Measurements from ENCODE around the gene AVEN.

AVEN gene

GRCh38 chr15:34043391-34043790 is 4.4 kb upstream of the AVEN start:
- H2AFZ ChIP-seq (ENCODE audit: low read length): no peak overlapping the region

DNA sequence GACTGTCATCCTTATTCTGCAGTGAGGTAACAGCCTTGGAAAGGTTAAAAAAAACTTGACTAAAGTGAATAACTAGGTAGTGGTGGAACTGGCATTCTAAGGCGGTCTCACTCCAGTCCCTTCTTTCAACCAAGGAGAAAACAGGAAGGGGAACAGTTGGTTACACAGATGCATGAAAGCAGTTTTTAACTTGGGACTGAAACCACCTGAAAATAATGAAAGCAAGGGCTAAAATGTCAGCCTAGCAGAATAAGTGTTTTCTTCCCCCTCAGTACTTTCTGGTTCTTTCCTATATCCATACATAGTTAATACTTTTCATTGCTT is 748 bp upstream of the AVEN start:
- H3K9ac ChIP-seq (ENCODE audit: low read length): peak overlapping the region; percentile 74
- H3F3A ChIP-seq (ENCODE audit: insufficient read depth, low read length): peaks cover 21% of the 10 kb centered on the region
- no peaks in the 10 kb centered on the region for H3K9me3 ChIP-seq (replicated peaks; ENCODE audit: insufficient read depth, low read length)
- DNase-seq: no peak
- peak overlapping the region; percentile 42; the same call in 1 of the 2 replicates for H2AFZ ChIP-seq (ENCODE audit: low read length)
- peak overlapping the region; percentile 79 for H3K4me2 ChIP-seq (ENCODE audit: low read depth, low read length)
- no peaks in the 10 kb centered on the region for H3K36me3 ChIP-seq (replicated peaks; ENCODE audit: insufficient read depth, low read length)
- no peaks in the 10 kb centered on the region for H4K20me1 ChIP-seq (ENCODE audit: insufficient read depth, low read length)
- H3K27me3 ChIP-seq (replicated peaks; ENCODE audit: insufficient read depth, low read length): no peaks in the 10 kb centered on the region
- peaks cover 32% of the 10 kb centered on the region for H3K79me2 ChIP-seq (ENCODE audit: low read length)
- peak overlapping the region; percentile 87 for H3K27ac ChIP-seq (ENCODE audit: low read length)
- H3K4me3 ChIP-seq (ENCODE audit: low read length): peak overlapping the region; percentile 63
- TF ChIP-seq CTCF (IDR thresholded peaks at IDR 0.05; ENCODE audit: low read length): no peak
- TF ChIP-seq EZH2 (optimal IDR thresholded peaks at IDR 0.05; ENCODE audit: low read depth, low read length): no peak
- no peak for TF ChIP-seq EZH2phosphoT487 (IDR thresholded peaks at IDR 0.05; ENCODE audit: low read length)
- H3K4me1 ChIP-seq (ENCODE audit: low read length): peaks cover 21% of the 10 kb centered on the region
- H3K9me2 ChIP-seq (replicated peaks; ENCODE audit: insufficient read depth, low read length): no peaks in the 10 kb centered on the region

More at GRCh38 chr15:34043391-34043790, 4.4 kb upstream of the AVEN start:
- Histone ChIP-seq H3K36me3 (replicated peaks; ENCODE audit: insufficient read depth, low read length) (no peaks in the 10 kb centered on the region), H3K4me2 (ENCODE audit: low read depth, low read length) (peak overlapping the region; percentile 39; the same call in 1 of the 2 replicates), H3K27ac (ENCODE audit: low read length) (no peak overlapping the region), H4K20me1 (ENCODE audit: insufficient read depth, low read length) (no peaks in the 10 kb centered on the region), H3K9me3 (replicated peaks; ENCODE audit: insufficient read depth, low read length) (no peaks in the 10 kb centered on the region), H3K79me2 (ENCODE audit: low read length) (no peaks in the 10 kb centered on the region), H3K9me2 (replicated peaks; ENCODE audit: insufficient read depth, low read length) (no peaks in the 10 kb centered on the region), H3K27me3 (replicated peaks; ENCODE audit: insufficient read depth, low read length) (no peaks in the 10 kb centered on the region), H3K9ac (ENCODE audit: low read length) (no peak overlapping the region), H3K4me3 (ENCODE audit: low read length) (no peak overlapping the region), H3K4me1 (ENCODE audit: low read length) (peaks cover 18% of the 10 kb centered on the region), H3F3A (ENCODE audit: insufficient read depth, low read length) (peaks cover 17% of the 10 kb centered on the region)
- no peak for DNase-seq
- TF ChIP-seq EZH2phosphoT487 (IDR thresholded peaks at IDR 0.05; ENCODE audit: low read length) (no peak), EZH2 (optimal IDR thresholded peaks at IDR 0.05; ENCODE audit: low read depth, low read length) (no peak)

- Histone ChIP-seq H3K27me3 (replicated peaks; ENCODE audit: insufficient read depth, low read length) (no peaks in the 10 kb centered on the region), H4K20me1 (ENCODE audit: insufficient read depth, low read length) (no peaks in the 10 kb centered on the region), H3K4me2 (ENCODE audit: low read depth, low read length) (peak overlapping the region; percentile 61), H3K9me3 (replicated peaks; ENCODE audit: insufficient read depth, low read length) (no peaks in the 10 kb centered on the region), H3K36me3 (replicated peaks; ENCODE audit: insufficient read depth, low read length) (no peaks in the 10 kb centered on the region), H3F3A (ENCODE audit: insufficient read depth, low read length) (peaks cover 21% of the 10 kb centered on the region), H3K79me2 (ENCODE audit: low read length) (peaks cover 40% of the 10 kb centered on the region), H3K4me1 (ENCODE audit: low read length) (peaks cover 13% of the 10 kb centered on the region), H3K4me3 (ENCODE audit: low read length) (peak overlapping the region; percentile 79), H2AFZ (ENCODE audit: low read length) (peak overlapping the region; percentile 84), H3K27ac (ENCODE audit: low read length) (peak overlapping the region; percentile 72), H3K9ac (ENCODE audit: low read length) (peak overlapping the region; percentile 85), H3K9me2 (replicated peaks; ENCODE audit: insufficient read depth, low read length) (no peaks in the 10 kb centered on the region)
- peak; percentile 81 for DNase-seq
- no peak for TF ChIP-seq EZH2phosphoT487 (IDR thresholded peaks at IDR 0.05; ENCODE audit: low read length)
- TF ChIP-seq EZH2 (optimal IDR thresholded peaks at IDR 0.05; ENCODE audit: low read depth, low read length): no peak
- TF ChIP-seq CTCF (IDR thresholded peaks at IDR 0.05; ENCODE audit: low read length): no peak
These were observed 757 bp downstream of the AVEN start for GRCh38 chr15:34038023-34038870.
